Activated gamma-delta T cell treated with anti-CD3 and anti-CD28 coated beads, Interleukin-2, amount 50 U/mL, for 16 hours (primary cell): ENCODE results near the gene CDK4.
"Not testable (repeated sequence)": the region's sequence is repeated elsewhere in the genome, so short reads cannot be mapped to it uniquely, and the experiment has no call there.

ENCODE experiments used
- DNase-seq: peaks from one replicate; pipeline ENCODE4 v3.0.0-alpha.2; 2020; ENCODE audit warnings: low read depth

The CDK4 gene

GRCh38 chr12:57724936-57725740, 27.0 kb downstream of the CDK4 start:
- no peak for DNase-seq

- no peak for DNase-seq
Observed at GRCh38 chr12:57724003-57724935, 27.8 kb downstream of the CDK4 start.

- no peak for DNase-seq
Observed at GRCh38 chr12:57723630-57723962, 28.5 kb downstream of the CDK4 start.

GRCh38 chr12:57722716-57723629, 29.1 kb downstream of the CDK4 start:
- no peak for DNase-seq

GRCh38 chr12:57721846-57722608, 30.1 kb downstream of the CDK4 start:
- DNase-seq = not testable (repeated sequence)

- DNase-seq = no peak
Observed at GRCh38 chr12:57720606-57721595, 31.2 kb downstream of the CDK4 start.

GRCh38 chr12:57719777-57720605, 32.1 kb downstream of the CDK4 start:
- DNase-seq = no peak

GRCh38 chr12:57718641-57719528, 33.2 kb downstream of the CDK4 start:
- DNase-seq = no peak

- DNase-seq = no peak
Observed at GRCh38 chr12:57717846-57718640, 34.1 kb downstream of the CDK4 start.

- no peak for DNase-seq
Observed at GRCh38 chr12:57717131-57717530, 35.0 kb downstream of the CDK4 start.

GRCh38 chr12:57716305-57716704, 35.8 kb downstream of the CDK4 start:
- no peak for DNase-seq

GRCh38 chr12:57715786-57716185, 36.3 kb downstream of the CDK4 start:
- DNase-seq = no peak

- not testable (repeated sequence) for DNase-seq
Observed at GRCh38 chr12:57715036-57715748, 36.9 kb downstream of the CDK4 start.

GRCh38 chr12:57713209-57713608, 38.9 kb downstream of the CDK4 start:
- DNase-seq = no peak

- DNase-seq = no peak
Observed at GRCh38 chr12:57712701-57713100, 39.4 kb downstream of the CDK4 start.

GRCh38 chr12:57708296-57708695, 43.8 kb downstream of the CDK4 start:
- no peak for DNase-seq

GRCh38 chr12:57707250-57707649, 44.9 kb downstream of the CDK4 start:
- no peak for DNase-seq
